NCI-H510A (cell line): Measurements from ENCODE around the gene PDSS2.
"Not testable (repeated sequence)": the region's sequence is repeated elsewhere in the genome, so short reads cannot be mapped to it uniquely, and the experiment has no call there.

Experiments
- DNase-seq: peaks from one replicate; lab custom pipeline; 2025; lab: John Stamatoyannopoulos, UW

The PDSS2 gene

GRCh38 chr6:107215334-107215733 is 244.0 kb downstream of the PDSS2 start:
- no peak for DNase-seq

DNA sequence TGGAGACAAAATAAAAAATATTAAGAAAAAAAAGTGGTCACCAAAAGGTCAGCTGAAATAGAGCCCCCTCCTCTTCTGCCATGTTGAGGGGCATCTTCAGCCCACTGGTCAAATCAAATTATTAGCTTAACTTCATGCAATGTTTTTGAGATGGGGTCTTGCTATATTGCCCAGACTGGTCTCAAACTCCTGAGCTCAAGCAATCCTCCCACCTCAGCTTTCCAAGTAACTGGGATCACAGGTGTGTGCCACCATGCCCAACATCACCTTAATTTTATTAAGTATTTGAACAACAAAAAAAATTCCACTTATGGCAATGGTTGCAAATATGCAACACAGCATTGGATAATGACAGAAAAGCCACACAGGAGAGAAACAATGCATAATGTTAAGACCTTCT is 244.7 kb downstream of the PDSS2 start:
- no peak for DNase-seq

DNA sequence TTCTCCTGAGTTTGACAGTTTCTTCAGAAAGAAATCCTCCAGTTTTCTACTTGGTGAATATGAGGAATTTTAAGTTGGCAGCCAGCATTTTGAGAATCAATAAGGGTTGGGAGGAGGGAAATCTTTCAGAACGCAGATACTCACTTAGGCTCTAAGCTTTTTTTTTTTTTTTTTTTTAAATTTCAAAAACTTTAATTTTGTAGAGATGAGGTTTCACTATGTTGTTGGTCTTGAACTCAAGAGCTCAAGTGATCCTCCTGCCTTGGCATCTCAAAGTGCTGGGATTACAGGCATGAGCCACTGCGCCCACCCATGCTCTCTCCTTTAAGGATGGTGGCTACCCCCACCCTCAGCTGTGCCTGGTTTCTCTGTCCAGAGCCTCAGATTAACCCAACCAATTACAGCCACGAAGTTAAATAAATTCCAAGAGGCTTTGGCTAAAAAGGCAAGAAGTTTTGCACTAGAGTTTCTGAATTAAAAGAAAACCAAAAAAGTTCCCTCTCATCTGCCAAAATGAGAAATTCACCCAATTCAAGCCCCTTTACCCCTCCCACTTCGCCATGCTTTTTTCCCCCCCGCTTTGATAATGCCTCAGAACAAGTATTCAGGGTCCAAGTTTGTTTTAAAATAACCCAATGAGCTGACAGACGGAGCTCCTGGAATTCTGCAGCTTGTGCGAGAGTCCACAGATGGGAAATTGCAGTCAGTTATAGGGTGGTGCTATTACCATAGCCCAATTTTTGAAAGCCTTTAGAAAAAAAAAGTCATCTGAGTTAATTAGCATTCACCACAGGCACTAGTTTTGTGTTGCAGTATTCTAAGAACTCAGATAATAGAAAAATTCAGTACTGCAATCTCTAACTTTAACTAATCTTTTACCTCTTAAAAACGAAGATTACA is 249.7 kb downstream of the PDSS2 start:
- no peak for DNase-seq

DNA sequence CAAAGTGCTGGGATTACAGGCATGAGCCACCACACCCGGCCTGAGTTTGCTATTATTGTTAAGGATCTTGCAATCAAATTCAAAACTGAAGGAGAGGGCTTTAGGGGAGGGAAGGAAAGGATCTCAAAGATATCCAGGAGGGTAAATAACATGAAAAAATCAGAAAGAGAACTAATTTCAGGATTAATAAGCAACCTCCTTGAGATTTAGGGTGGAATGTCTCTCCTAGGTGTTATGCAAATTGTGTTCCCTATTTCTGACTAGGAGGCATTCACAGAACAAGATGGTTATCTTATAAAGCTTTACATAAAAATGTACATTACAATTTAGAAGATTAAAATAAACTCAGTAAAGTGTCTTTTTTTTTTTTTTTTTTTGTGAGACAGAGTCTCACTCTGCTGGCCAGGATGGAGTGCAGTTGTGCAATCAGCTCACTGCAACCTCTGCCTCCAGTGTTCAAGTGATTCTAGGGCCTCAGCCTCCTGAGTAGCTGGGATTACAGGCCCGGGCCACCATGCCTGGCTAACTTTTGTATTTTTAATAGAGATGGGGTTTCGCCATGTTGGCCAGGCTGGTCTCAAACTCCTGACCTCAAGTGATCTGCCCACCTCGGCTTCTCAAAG is 252.0 kb downstream of the PDSS2 start:
- DNase-seq: no peak

DNA sequence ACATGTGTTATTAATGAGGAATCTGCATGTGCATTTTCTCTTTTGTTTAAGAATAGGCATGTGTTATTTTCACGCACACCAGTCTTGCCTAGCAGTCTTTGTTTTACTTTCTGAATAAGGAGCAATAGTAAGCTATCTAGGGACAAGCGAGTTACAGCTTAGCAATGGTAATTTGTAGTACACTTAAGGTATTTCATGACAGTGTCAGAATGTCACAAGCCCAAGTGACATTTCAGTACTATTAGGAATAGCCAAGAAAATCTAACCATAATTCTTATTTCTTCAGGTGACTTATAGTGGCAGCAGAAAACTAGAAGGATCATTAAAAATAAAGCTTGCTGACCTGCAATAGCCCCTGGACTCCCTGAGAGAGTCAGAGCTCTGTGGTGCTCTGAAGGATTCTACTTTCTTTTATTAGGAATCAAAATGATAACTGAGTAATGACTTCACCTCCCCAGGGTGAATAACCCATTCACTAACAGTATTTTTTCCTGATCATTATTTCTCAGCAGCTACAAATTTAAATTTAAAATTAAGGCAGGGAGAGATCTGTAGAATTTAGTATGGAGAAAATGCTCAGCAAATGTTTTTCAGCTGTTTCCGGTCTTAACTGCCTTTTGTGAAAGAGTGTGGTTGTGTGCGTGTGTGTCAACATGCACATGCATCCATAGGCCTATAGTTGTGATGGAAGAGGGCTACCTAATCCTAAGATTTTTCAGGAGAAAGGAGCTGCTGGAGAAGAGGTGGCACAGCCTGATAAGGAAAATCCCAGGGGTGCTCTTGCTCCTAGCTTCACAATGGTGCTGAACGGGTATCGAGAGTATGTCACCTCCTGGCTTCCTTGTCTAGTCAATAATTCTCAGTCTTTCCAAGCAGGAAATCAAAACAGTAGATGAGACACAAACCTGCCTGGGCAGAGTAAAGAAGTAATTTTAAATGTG is 254.0 kb downstream of the PDSS2 start:
- DNase-seq: no peak

- DNase-seq: no peak
Measured at GRCh38 chr6:107202876-107203468, 256.4 kb downstream of the PDSS2 start.

DNA sequence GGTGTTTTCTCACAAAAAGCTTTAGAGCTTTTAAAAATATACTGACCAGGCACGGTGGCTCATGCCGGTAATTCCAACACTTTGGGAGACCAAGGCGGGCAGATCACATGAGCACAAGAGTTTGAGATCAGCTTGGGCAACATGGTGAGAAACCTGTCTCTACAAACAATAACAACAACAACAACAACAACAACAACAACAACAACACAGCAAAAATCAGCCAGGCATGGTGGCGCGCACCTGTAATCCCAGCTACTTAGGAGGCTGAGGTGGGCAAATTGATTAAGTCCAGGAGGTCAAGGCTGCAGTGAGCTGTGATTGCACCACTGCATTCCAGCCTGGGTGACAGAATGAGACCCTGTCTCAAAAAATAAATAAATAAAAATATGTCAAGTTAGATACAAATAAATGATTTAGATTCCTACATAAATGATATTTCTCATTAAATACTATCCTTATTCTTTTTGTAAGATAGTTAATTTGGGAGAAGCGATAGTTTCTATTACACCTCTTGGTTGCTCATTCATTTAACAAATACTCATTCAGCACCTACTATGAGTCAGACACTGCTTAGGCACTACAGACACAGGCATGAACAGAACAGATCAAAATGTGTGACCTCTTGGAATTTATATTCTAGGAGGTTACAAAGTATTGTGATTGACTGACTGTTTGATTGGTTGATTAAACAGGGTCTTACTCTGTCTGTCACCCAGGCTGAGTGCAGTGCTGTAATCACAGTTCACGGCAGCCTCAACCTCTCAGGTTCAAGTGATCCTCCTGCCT is 260.5 kb downstream of the PDSS2 start:
- no peak for DNase-seq

DNA sequence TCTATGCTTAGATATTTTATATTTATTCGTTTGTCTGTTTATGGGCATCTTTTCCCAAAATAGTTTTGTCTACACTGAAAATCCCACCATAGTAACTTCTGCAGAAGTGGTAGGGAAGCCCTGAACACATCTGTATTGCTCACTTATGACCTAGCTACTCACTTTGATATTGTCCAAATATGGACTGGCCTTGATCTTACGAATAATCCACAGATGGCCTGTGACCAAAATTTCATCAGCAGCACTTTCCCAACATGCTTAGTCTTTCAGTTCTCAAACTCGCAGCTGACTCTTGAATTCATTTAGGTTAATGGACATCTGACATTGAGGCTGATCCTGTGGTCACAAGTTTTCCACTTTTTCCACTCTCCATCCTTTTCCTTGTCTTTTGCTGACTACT is 263.2 kb downstream of the PDSS2 start:
- DNase-seq: no peak

- not testable (repeated sequence) for DNase-seq
Measured at GRCh38 chr6:107194723-107195122, 264.6 kb downstream of the PDSS2 start.

GRCh38 chr6:107192830-107193229 is 266.5 kb downstream of the PDSS2 start:
- peak; percentile 32 for DNase-seq

- no peak for DNase-seq
Measured at GRCh38 chr6:107187630-107188029, 271.7 kb downstream of the PDSS2 start.

DNA sequence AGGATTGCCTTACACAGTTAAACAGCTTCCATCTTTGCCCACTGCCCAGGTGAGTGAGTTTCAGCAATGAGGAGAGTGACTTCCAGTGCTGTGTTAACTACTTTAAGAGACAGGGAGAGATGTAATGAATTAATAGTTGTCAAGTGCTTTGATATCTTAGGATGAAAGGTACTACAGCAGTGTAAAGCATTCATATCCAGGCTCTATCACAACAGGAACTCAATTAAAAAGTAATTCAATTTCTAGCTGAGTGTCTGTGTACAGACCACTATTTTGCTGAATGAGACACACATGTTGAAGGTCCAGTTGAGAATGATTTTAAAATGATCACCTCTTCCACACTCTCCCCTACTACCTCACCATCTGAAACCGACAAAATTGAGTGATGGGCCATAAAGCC is 273.3 kb downstream of the PDSS2 start:
- no peak for DNase-seq

- DNase-seq: no peak
Measured at GRCh38 chr6:107185391-107185970, 273.9 kb downstream of the PDSS2 start.

- no peak for DNase-seq
Measured at GRCh38 chr6:107184435-107184834, 274.9 kb downstream of the PDSS2 start.

GRCh38 chr6:107180099-107180498 is 279.3 kb downstream of the PDSS2 start:
- DNase-seq: no peak

GRCh38 chr6:107179004-107179403 is 280.4 kb downstream of the PDSS2 start:
- no peak for DNase-seq

DNA sequence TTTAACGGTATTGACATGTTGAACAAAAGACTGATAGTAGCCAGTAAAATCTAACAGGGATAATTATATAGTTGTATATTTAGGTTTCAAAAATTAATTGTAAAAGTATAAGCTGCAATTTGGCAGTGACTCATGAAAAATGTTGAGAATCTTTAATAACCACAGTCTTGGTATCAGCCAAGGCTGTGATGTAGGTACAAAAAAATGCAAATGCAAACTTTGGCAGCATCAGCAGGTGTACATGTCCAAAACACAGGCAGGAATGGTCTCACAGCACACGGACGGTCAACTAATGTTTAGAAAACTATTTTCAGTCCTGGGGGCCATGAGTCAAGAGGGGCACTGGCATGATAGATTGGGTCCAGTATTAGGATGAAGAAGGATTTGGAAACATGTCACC is 285.6 kb downstream of the PDSS2 start:
- DNase-seq: no peak

DNA sequence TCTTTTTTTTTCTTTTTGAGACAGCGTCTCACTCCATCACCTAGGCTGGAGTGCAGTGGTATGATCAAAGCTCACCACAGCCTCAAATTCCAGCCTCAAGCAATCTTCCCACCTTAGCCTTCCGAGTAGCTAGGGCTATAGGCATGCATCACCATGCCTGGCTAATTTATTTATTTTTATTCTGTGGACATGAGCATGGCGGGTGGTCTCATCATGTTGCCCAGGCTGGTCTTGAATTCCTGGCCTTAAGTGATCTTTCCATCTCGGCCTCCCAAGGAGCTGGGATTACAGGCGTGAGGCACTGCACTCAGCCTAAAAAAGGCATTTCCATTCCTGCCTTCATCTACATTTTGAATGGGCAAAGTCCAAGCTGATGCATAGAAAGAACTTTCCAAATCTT is 287.9 kb downstream of the PDSS2 start:
- DNase-seq: no peak

DNA sequence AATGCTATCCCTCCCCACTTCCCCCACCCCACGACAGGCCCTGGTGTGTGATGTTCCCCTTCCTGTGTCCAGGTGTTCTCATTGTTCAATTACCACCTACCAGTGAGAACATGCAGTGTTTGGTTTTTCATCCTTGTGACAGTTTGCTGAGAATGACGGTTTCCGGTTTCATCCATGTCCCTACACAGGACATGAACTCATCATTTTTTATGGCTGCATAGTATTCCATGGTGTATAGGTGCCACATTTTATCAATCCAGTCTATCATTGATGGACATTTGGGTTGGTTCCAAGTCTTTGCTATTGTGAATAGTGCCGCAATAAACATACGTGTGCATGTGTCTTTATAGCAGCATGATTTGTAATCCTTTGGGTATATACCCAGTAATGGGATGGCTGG is 295.1 kb downstream of the PDSS2 start:
- DNase-seq: not testable (repeated sequence)

GRCh38 chr6:107161521-107161920 is 297.8 kb downstream of the PDSS2 start:
- no peak for DNase-seq

GRCh38 chr6:107156617-107157016 is 302.7 kb downstream of the PDSS2 start:
- no peak for DNase-seq
